GM21723 (cell line): Measurements from ENCODE around the gene MUS81.
A peak's percentile ranks its signal among the peaks of the same experiment; 100 is the strongest.
"Not testable (repeated sequence)": the region's sequence is repeated elsewhere in the genome, so short reads cannot be mapped to it uniquely, and the experiment has no call there.

Experiments used
- ATAC-seq: cut with Tn5 transposase; IDR thresholded peaks from one replicate; pipeline ENCODE4 v1.9.1; 2021; ENCODE audit warnings: mild to moderate bottlenecking, moderate library complexity; ENCODE audit not compliant: unreplicated experiment

The MUS81 gene

DNA sequence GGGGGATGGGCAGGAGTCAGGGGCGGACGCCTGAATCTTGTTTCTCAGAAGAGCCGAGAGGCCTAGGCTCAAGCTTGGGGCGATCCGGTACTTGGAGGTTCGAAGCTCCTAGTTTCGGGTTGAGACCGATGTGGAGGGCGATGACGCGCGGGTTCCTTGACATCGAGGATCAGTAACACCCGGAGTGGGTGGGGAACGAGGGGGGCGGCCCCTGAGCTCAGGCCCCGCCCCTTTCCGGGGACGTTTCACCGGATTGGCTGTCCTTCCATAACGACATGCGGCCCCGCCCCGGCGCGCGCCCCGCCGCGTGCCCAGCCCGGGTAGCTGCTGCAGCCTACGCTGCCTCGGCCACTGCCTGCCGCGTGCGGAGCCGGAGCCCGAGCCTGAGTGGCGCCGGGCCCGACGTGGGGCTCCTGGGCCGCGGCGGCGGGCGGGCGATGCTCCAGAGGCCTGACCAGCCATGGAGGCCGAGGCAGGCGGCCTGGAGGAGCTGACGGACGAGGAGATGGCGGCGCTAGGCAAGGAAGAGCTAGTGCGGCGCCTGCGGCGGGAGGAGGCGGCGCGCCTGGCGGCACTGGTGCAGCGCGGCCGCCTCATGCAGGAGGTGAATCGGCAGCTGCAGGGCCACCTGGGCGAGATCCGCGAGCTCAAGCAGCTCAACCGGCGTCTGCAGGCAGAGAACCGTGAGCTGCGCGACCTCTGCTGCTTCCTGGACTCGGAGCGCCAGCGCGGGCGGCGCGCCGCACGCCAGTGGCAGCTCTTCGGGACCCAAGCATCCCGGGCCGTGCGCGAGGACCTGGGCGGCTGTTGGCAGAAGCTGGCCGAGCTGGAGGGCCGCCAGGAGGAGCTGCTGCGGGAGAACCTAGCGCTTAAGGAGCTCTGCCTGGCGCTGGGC is 30.3 kb downstream of the MUS81 start, which contains the start of gene CCDC85B:
Gene CCDC85B, plus strand, starts transcription at position 350 of the 895 bp plus-strand sequence. Its CDS starts 111 bp downstream, at position 461.
- ATAC-seq, result peak; percentile 46

DNA sequence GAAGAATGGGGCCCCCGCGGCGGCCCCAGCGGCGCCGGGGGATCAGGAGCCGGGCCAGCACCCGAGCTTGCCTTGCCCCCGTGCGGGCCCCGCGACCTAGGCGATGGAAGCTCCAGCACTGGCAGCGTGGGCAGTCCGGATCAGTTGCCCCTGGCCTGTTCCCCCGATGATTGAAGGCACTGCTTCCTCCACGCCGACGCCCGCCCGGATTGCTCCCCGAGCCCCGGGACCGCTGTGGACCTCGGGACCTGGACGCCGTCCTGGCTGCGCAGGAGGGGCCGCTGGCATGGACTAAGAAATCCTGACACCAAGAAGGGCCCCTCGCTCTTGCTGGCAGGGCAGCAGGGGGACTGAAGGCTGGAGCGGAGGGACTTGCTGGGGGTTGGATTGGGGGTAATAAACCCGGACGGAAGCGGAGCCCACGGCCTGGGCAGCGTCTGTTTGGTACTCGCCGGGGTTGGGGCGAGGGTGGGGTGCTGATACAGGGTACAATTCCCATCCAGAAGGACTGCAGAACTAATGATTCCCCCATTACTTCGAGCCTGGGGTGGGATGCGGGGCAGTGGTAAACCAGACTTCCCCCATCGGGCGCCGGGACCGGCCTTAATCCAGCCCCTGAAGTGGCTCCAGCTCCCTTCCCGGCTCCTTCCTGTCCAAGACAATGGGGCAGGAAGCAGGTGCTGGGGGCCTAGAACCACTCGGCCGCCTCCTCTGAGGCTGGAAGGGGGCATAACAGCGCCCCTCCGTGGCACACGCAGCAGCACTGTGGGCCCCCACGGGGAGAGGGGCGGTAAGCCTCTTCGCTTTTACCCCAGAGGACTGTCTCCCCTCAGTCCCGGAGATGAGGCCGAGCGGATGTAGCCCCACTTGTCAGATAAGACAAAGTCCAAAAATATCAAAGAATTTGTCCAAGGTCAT is 31.2 kb downstream of the MUS81 start:
- ATAC-seq, result no peak

- ATAC-seq, result not testable (repeated sequence)
These were observed 31.9 kb downstream of the MUS81 start for GRCh38 chr11:65892137-65892540.

GRCh38 chr11:65892661-65893317 is 32.6 kb downstream of the MUS81 start:
- ATAC-seq, result no peak

DNA sequence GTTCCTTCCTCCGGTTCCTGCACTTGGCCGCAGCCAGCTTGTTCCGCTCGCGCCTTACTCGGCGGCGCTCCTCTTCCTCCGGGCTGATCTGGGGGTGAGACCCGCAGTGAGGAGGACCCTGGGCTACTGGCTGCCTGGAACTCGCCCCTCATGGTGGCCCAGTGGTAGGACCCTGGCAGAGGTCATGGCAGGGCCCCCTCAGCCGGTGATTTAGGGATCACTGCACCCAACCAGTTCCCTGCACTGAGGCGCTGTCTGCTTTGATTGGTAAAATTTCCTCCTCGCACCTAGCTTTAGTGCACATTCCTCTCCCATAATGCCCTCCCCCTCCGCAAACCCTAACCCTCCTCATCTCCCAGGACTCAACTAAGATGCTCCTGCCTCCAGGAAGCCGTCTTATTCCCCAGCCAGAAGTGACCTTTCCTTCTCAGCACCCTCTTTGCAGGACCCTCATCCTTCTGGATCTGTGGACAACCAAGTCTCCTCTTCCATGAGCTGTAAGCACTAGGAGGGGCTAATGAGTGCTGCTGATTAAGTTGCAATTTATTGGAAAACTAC is 33.9 kb downstream of the MUS81 start:
- ATAC-seq, result no peak

GRCh38 chr11:65895482-65895981 is 35.3 kb downstream of the MUS81 start:
- ATAC-seq, result no peak

- no peak for ATAC-seq
These were observed 36.1 kb downstream of the MUS81 start for GRCh38 chr11:65896034-65896999.

DNA sequence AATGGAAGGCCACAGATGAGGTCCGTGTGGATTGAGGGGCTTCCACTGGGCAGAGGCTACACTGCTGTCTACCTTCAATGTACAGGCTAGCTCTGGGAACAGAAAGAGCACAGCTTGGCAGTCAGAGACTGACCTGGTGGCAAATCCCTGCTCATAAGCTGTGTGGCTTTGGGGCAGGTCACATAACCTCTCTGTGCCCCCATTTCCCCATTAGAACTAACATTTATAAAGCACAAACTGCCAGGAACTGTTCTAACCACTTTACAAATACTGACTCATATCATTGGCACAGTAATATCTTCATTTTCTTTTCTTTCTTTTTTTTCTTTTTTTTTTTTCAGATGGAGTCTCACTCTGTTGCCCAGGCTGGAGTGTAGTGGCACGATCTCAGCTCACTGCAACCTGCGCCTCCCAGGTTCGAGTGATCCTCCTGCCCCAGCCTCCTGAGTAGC is 36.8 kb downstream of the MUS81 start:
- ATAC-seq, result no peak

DNA sequence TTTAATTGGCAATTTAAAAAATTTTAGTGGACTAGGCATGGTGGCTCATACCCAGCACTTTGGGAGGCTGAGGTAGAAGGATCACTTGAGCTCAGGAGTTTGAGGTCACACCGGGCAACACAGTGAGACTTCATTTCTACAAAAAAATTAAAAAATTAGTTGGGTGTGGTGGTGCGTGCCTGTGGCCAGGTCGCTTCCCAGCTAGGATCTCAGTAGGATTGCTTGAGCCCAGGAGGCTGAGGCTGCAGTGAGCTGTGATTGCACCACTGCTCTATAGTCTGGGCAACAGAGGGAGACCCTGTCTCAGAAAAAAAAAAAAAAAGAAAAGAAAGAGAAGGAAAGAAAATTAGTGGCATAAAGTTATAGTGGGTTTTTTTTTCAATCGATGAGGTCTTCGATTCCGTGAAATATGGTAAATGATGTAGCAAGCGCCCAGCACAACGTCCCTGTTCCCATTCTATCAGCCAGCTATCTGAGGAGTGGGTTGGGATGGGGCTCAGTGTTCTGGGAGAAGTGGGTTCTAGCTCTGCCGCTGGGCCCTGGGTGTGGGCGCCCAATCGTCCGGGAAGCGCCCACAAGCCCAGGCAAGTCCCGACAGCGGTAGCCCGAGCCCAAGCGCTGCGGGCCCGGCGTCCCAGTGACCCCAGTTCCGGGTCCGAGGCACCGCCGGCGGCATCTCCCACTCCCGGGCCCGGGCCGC is 38.6 kb downstream of the MUS81 start:
- no peak for ATAC-seq

DNA sequence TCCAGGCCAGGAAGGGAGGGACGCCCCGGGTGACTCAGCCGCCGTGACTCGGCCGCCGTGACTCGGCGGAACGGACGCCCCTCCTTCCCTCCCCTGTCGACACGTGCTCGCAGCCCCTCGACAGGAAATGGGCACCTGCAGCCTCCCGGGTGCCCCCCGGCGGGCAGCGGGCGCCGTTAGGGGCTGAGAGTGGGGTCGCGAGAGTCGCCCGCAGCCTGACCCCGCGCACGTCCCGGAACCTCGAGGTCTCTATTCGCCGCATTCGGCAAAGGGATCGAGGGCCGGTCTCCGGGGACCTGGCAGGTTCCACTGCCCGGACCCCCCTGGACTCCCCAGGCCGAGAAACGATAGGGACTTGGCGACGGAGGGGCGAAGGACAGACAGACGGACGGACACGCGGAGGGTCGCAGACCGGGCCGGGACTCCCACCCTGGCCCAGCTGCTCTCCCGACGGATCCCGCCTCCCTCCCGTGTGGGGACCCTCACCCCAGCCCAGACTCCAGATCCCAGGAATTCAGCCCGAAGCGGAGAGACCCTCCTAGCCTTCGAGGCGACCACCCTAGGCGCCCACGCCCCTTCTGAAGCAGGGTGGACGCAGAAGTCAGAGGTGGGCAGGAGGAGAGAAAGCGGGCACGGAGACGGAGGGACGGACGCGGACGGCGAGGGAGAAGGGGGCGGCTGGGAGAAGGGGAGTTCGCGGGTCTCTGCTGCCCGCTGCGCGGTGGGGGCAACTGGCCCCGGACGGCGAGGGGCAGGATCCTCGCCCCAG is 39.3 kb downstream of the MUS81 start:
- ATAC-seq, result no peak

DNA sequence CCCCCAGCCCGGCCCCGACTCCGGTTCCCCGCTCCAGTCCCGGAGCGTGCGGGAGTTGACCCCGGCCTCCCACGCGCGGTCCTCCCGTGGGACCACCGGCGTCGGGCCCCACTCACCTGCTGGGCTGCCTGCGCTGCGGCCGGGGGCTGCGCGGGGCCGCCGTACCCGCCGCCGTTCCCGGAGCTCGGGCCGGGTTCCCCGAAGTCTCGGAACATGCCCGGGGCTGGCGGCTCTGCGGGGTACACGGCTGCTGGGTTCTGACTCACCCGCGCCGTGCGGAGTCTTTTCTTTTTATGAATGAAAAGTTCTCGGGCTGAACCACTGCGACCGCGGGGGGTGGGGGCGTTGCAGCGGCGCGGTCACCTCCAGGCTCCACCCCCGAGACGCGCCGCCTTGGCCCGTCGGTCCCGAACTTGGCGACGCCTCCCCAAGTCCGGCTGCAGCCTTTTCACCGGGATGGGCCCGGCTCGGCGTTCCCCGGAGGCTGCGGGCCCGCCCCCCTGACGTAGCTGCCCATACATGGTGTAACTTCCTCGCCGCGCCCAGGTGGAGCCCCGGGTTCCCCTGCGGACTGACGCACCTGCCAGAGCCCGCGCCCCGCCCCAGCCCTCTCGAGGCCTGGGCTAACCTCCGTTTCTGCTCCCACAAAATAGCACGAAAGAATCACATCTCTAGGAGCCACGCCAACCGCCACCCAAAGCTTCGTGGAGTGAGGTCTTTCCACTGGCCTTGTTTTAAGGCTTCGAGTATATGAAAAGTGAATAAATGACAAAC is 40.1 kb downstream of the MUS81 start, which contains the start of gene FOSL1:
Gene FOSL1, minus strand, starts transcription at position 264 of the 774 bp plus-strand sequence. Its CDS starts 49 bp downstream, at position 215.
- peak; percentile 70 for ATAC-seq

DNA sequence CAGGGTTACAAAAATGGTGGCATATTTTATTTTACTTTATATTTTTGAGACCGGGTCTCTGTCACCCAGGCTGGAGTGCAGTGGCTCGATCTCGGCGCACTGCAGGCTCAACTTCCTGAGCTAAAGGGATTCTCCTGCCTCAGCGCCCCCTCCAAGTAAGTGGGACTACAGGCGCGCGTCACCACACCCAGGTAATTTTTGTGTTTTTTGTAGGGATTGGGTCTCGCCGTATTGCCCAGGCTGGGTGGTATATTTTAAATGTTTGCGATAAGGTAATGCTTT is 40.6 kb downstream of the MUS81 start:
- ATAC-seq, result no peak

- no peak for ATAC-seq
These were observed 42.8 kb downstream of the MUS81 start for GRCh38 chr11:65903068-65903481.

- no peak for ATAC-seq
These were observed 43.5 kb downstream of the MUS81 start for GRCh38 chr11:65903715-65904114.

GRCh38 chr11:65906602-65907001 is 46.4 kb downstream of the MUS81 start:
- ATAC-seq, result no peak

GRCh38 chr11:65907878-65908277 is 47.6 kb downstream of the MUS81 start:
- ATAC-seq, result no peak
